ENCODE measurements around the gene HTR6.

HTR6 gene

DNA sequence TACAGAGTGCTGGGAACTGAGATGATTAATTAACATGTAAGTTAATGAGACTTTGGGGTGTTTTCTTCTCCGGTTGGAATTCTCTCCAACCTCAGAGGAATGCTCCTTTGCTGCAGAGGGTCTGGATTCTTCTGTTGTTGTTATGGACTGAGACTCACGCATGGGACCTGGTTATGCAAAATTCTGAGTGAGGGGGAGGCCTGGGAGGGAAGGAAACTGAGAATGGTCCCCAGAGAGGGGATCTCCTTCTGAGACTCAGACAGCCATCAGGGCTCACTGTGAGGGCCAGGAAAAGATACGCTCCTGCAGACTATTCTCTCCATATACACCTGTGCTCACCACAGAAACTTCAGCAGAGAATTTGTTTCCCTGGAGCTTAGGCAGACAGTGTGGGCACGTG is 56.3 kb downstream of the HTR6 start:
- DNase-seq (ENCODE audit: low spot score), result no peak

GRCh38 chr1:19723874-19724273 is 59.2 kb downstream of the HTR6 start:
- no peak for DNase-seq (ENCODE audit: low spot score)

DNA sequence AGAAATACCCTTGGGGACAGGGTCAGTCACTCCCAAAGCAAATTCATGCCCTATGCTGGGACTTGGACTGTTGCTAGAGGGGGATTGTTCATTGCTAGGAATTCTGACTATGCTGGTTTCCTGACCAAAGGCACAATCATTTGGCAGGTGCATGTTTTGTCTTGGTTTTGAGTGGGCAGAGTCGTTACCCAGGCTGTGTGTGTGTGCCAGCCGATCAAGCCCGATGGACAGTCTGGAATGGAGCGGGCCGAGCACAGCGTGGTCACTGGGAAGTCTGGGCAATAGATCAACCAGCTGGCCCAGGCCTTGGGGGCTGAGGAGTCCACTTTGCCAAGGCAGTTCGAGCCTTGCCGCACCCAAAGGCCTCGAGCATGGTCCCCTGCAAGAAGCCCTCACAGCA is 60.9 kb downstream of the HTR6 start:
- DNase-seq (ENCODE audit: low spot score), result no peak

GRCh38 chr1:19728413-19729145 is 63.9 kb downstream of the HTR6 start:
- no peak for DNase-seq (ENCODE audit: low spot score)

DNA sequence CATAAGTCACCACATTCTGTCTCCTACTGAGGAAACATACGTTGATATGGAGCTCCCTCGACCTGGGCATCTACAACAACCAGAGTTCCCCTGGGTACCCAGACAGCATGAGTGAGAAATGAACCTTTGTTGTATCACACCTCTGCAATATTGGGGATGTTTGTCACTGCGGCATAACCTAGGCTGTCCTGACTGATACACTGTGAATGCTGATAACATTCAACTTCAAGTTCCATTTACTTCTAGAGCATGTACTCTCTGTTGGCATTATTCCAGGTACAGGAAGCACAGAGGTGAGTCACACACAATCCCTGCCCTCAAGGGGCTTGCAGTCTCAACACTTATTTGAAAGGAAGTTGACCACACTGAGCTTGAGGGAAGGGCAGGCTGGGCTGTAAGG is 65.6 kb downstream of the HTR6 start:
- DNase-seq (ENCODE audit: low spot score), result no peak
